GM12878 (cell line): Measurements from ENCODE around the gene CUL9. TPM values are rescaled to one million over a fixed set of nuclear protein-coding genes. Genes with fewer than 3 reads are reported as not detected.

Experiments used
- ATAC-seq: fragments of 200-7000 bp; cut with Tn5 transposase; 3 replicates; pipeline ENCODE4 v1.9.1; 2020; ENCODE audit warnings: mild to moderate bottlenecking, moderate library complexity
- BruUV-seq: library from RNA; stranded (reverse); fragments of 400-500 nt; replicated peaks from 2 replicates; lab custom pipeline; 2021; lab: Mats Ljungman, UMichigan
- CTCF ChIA-PET: fragments of 300-600 bp; sonication (Branson Sonifier 250); formaldehyde crosslinking; extraction: SDS; loops from one replicate; lab custom pipeline; 2021; ENCODE audit warnings: inconsistent platforms; lab: Yijun Ruan, JAX
- POLR2A ChIA-PET: fragments of 350-600 bp; formaldehyde crosslinking; extraction: SDS; loops from one replicate; lab custom pipeline; 2021; ENCODE audit warnings: inconsistent platforms; lab: Charles Lee
- RAD21 ChIA-PET: fragments of 300-600 bp; sonication (Branson Sonifier 250); formaldehyde crosslinking; loops from one replicate; lab custom pipeline; 2023; ENCODE audit warnings: antibody characterized with exemption; ENCODE audit not compliant: unreplicated experiment; lab: Charles Lee
- SMC1A ChIA-PET: fragments of 300-600 bp; sonication (Branson Sonifier 250); formaldehyde crosslinking; loops from one replicate; lab custom pipeline; 2023; ENCODE audit not compliant: unreplicated experiment, uncharacterized antibody; lab: Charles Lee
- DNase-seq: peaks from one replicate; pipeline ENCODE4 v3.0.0-alpha.2; 2011; ENCODE audit warnings: low read depth, low spot score
- FAIRE-seq: peaks from 3 replicates; lab custom pipeline; 2011; peaks lifted over from hg19 to GRCh38; lab: Jason Lieb, UNC
- H2AFZ ChIP-seq: 2 replicates; pipeline ENCODE4 v1.6.0; 2011; ENCODE audit warnings: low read depth, low read length, control low read depth; ENCODE audit not compliant: control insufficient read depth
- H3K27ac ChIP-seq: 2 replicates; pipeline ENCODE4 v1.5.1; 2011; ENCODE audit warnings: control low read depth; ENCODE audit not compliant: control insufficient read depth, insufficient read depth
- H3K27me3 ChIP-seq, 2 experiments: replicated peaks in 1 of 2; 2 replicates each; pipeline versions ENCODE4 v1.6.0 to v1.6.1; 2011; ENCODE audit warnings: low read length in 1 of 2; ENCODE audit not compliant: control insufficient read depth in 2 of 2, insufficient read depth in 2 of 2
- H3K36me3 ChIP-seq, 2 experiments: 2 replicates each; pipeline ENCODE4 v1.5.1; 2011; ENCODE audit warnings: low read length in 1 of 2; ENCODE audit not compliant: control insufficient read depth in 2 of 2, insufficient read depth in 2 of 2
- H3K4me1 ChIP-seq: 2 replicates; pipeline ENCODE4 v1.6.1; 2011; ENCODE audit warnings: mild to moderate bottlenecking, low read length, moderate library complexity, mixed read lengths; ENCODE audit not compliant: control insufficient read depth, insufficient read depth
- H3K4me2 ChIP-seq: 2 replicates; pipeline ENCODE4 v1.6.0; 2011; ENCODE audit warnings: control low read depth; ENCODE audit not compliant: control insufficient read depth, insufficient read depth
- H3K4me3 ChIP-seq: fragments of 200-600 bp; sonication (generic); 2 replicates; pipeline ENCODE4 v1.5.1; 2016
- H3K79me2 ChIP-seq: 2 replicates; pipeline ENCODE4 v1.6.0; 2011; ENCODE audit warnings: low read length; ENCODE audit not compliant: control insufficient read depth, insufficient read depth
- H3K9ac ChIP-seq: 2 replicates; pipeline ENCODE4 v1.8.0; 2011; ENCODE audit warnings: low read length, control low read depth, mixed read lengths; ENCODE audit not compliant: control insufficient read depth, insufficient read depth
- H3K9me3 ChIP-seq: replicated peaks from 3 replicates; pipeline ENCODE4 v1.5.1; 2011; ENCODE audit warnings: mild to moderate bottlenecking, low read length; ENCODE audit not compliant: control insufficient read depth, insufficient read depth
- H4K20me1 ChIP-seq: 2 replicates; pipeline ENCODE4 v1.6.0; 2011; ENCODE audit not compliant: control insufficient read depth, insufficient read depth
- CREM ChIP-seq: IDR thresholded peaks from 2 replicates; pipeline ENCODE4 v1.6.1; 2014; ENCODE audit warnings: antibody characterized with exemption, low read depth
- EZH2 ChIP-seq: IDR thresholded peaks from 2 replicates; pipeline ENCODE4 v1.6.1; 2012; ENCODE audit warnings: low read depth, mild to moderate bottlenecking, control low read depth, inconsistent platforms, low read length, borderline replicate concordance; ENCODE audit not compliant: control insufficient read depth
- HDAC6 ChIP-seq: fragments of 200-600 bp; sonication (generic); IDR thresholded peaks from one replicate; pipeline ENCODE4 v1.8.0; 2017; ENCODE audit warnings: antibody characterized with exemption; ENCODE audit not compliant: unreplicated experiment
- HDGF ChIP-seq: fragments of 450-650 bp; IDR thresholded peaks from 2 replicates; pipeline ENCODE4 v1.6.1; 2016; ENCODE audit warnings: antibody characterized with exemption
- MTA2 ChIP-seq: fragments of 450-650 bp; IDR thresholded peaks from 2 replicates; pipeline ENCODE4 v1.6.1; 2016; ENCODE audit warnings: low read depth, mild to moderate bottlenecking, moderate library complexity
- POLR2A ChIP-seq: IDR thresholded peaks from 2 replicates; pipeline ENCODE4 v1.6.1; 2011; ENCODE audit warnings: low read depth, mild to moderate bottlenecking, low read length
- POLR2AphosphoS5 ChIP-seq: IDR thresholded peaks from 2 replicates; pipeline ENCODE4 v1.6.1; 2011; ENCODE audit warnings: mild to moderate bottlenecking, low read length, inconsistent platforms
- RUNX3 ChIP-seq: IDR thresholded peaks from 2 replicates; pipeline ENCODE4 v1.6.1; 2012; ENCODE audit warnings: low read length, inconsistent platforms
- SMC3 ChIP-seq: IDR thresholded peaks from 2 replicates; pipeline ENCODE4 v1.6.1; 2011; ENCODE audit warnings: low read length, improper control_type of control experiment, borderline replicate concordance
- SREBF1 ChIP-seq: IDR thresholded peaks from 2 replicates; pipeline ENCODE4 v1.6.1; 2012; ENCODE audit warnings: mild to moderate bottlenecking, low read length
- TCF7 ChIP-seq: IDR thresholded peaks from 2 replicates; pipeline ENCODE4 v1.6.1; 2014; ENCODE audit warnings: antibody characterized with exemption, borderline replicate concordance
- YY1 ChIP-seq: IDR thresholded peaks from 2 replicates; pipeline ENCODE4 v1.6.1; 2011; ENCODE audit warnings: low read depth, mild to moderate bottlenecking, low read length
- WGBS: methylation state at CpG from one replicate; pipeline ENCODE4 v1.1.6; 2016; ENCODE audit warnings: low lambda C conversion rate; ENCODE audit not compliant: insufficient replicate concordance, insufficient coverage; ENCODE audit errors: missing lambda C conversion rate; 5-methylcytosine and 5-hydroxymethylcytosine counted together
- in situ Hi-C: fragments of 300-500 bp; cut with MboI; formaldehyde crosslinking; loops from 9 replicates; pipeline ENCODE4 v1.14.3; 2018; ENCODE audit warnings: mixed read lengths
- intact Hi-C: fragments of 100-400 bp; cut with micrococcal nuclease; formaldehyde crosslinking; loops from one replicate; pipeline ENCODE4 v1.14.2; 2022; ENCODE audit not compliant: unreplicated experiment
- polyA plus RNA-seq, 11 experiments: library from polyadenylated mRNA; depleted of rRNA in 4 of 11; unstranded in 6 of 11; stranded (reverse) in 5 of 11; fragments of >200 nt; fragmentation: Nextera tagmentation in 4 of 11; fragmentation: Illumina TruSeq in 1 of 11; extraction: Ambion mirVana in 4 of 11; extraction: Trizol in 1 of 11; gene quantifications; 1 replicate in 1 of 11; 2 replicates in 10 of 11; pipeline versions ENCODE4 v1.2.1 to v1.2.3, GENCODE V29; 2011 to 2016; ENCODE audit warnings: inconsistent platforms in 2 of 11, missing spikeins in 2 of 11, low read depth in 1 of 11
- total RNA-seq, 4 experiments: library from RNA; depleted of rRNA in 3 of 4; stranded (reverse); fragments of >200 nt in 3 of 4; fragmentation: Illumina TruSeq in 1 of 4; extraction: Trizol in 1 of 4; gene quantifications; 2 replicates each; pipeline versions ENCODE4 v1.2.1 to v1.2.3, GENCODE V29; 2013 to 2021
- TF ChIP-seq, protein P1 (sequence below): fragments of 450-650 bp; conservative IDR thresholded peaks from 2 replicates; pipeline ENCODE4 v1.6.1; 2017; ENCODE audit warnings: mild to moderate bottlenecking, moderate library complexity
- TF ChIP-seq, protein P2 (sequence below): IDR thresholded peaks from 2 replicates; pipeline ENCODE4 v1.6.1; 2012; ENCODE audit warnings: low read length, inconsistent platforms

Gene CUL9
- total and polyA plus RNA-seq, 10 of the 15 experiments (the other 5 are each of a cell fraction or from before 2014, with no cell fraction given), result 1.2 to 48.3 (median 17.2) TPM

DNA sequence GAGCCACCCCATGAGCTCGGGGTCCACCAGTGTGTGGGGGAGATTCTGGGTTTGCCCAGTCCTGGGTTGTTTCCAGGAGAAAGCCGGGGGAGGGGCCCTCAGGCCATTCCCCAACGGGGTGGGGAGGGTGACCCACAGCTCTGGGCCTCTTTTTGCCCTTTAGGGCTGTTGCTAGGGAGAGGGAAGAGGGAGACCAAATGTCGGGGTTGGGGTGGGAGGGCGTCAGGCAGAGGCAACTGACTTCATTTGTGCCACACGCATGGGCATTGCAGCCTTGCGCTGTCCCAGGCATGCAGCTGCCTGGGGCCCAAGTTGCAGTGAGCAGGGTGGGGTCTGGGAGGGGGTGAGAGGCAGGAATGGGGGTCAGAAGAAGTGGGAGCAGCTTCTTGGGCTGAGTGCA is 1.9 kb upstream of the CUL9 start:
- Histone ChIP-seq H3K27me3 (no peaks in the 10 kb centered on the region), H3K79me2 (peaks cover 23% of the 10 kb centered on the region), H3K4me1 (peaks cover 26% of the 10 kb centered on the region), H3K36me3 (peaks cover 33 to 35% of the 10 kb centered on the region in 2 experiments), H4K20me1 (peaks cover 2% of the 10 kb centered on the region; the same call in 1 of the 2 replicates), H3K9me3 (no peaks in the 10 kb centered on the region), H2AFZ (no peak overlapping the region), H3K27ac (no peak overlapping the region), H3K4me2 (no peak overlapping the region), H3K4me3 (no peak overlapping the region), H3K9ac (no peak overlapping the region)
- intact Hi-C loops, result no loop called here
- in situ Hi-C loops, result no loop called here
- POLR2A ChIA-PET, result interaction anchor here (0.6 kb wide), 1 partner anchor 83 kb away, joined by 3 read pairs; no protein-coding TSS in a partner anchor
- no TSS peak for BruUV-seq
- ATAC-seq, result no peak
- no peak for FAIRE-seq
- DNase-seq, result no peak
- WGBS, result 68% methylated on average over 7 of the region's 7 CpGs
- RAD21 ChIA-PET, result interaction anchor here (0.6 kb wide), 1 partner anchor 10 kb away, joined by 4 read pairs; no protein-coding TSS in a partner anchor
- TF ChIP-seq POLR2A (peak; percentile 44; the same call in 1 of the 2 replicates), MTA2 (no peak)
- CTCF ChIA-PET, result interaction anchor here (0.7 kb wide), 1 partner anchor 55 kb away, joined by 3 read pairs; no protein-coding TSS in a partner anchor
- SMC1A ChIA-PET, result interaction anchor here (0.7 kb wide), 1 partner anchor 240 kb away, joined by 3 read pairs; no protein-coding TSS in a partner anchor

DNA sequence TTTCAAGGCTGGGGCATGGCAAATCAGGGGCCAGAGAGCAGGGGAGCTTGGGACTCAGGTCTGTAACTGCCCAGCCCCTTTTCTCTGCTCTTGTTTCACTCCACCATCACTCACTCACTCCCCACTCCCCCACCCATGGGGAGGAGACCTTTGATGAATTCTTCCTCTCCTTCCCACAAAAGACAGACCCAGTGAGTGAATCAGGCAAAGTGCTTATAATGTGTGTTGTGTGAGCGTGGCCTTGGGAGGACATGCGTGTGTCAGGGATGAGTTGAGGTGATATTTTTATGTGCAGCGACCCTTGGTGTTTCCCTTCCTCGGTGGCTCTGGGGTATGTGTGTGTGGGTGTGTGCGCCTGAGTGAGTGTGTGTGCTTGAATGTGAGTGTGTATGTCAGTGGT is 1.0 kb upstream of the CUL9 start:
- Histone ChIP-seq H3K27ac (peak overlapping the region; percentile 59; the same call in 1 of the 2 replicates), H3K4me1 (peaks cover 17% of the 10 kb centered on the region), H3K27me3 (no peaks in the 10 kb centered on the region), H3K9ac (no peak overlapping the region), H3K9me3 (no peaks in the 10 kb centered on the region), H2AFZ (no peak overlapping the region), H4K20me1 (no peaks in the 10 kb centered on the region), H3K4me3 (no peak overlapping the region), H3K36me3 (peaks cover 26% of the 10 kb centered on the region in 2 experiments), H3K79me2 (peaks cover 14% of the 10 kb centered on the region), H3K4me2 (no peak overlapping the region)
- SMC1A ChIA-PET, result no interaction called here
- CTCF ChIA-PET, result no interaction called here
- BruUV-seq, result no TSS peak
- intact Hi-C loops (no loop called here), in situ Hi-C loops (no loop called here)
- TF ChIP-seq, protein P1, sequence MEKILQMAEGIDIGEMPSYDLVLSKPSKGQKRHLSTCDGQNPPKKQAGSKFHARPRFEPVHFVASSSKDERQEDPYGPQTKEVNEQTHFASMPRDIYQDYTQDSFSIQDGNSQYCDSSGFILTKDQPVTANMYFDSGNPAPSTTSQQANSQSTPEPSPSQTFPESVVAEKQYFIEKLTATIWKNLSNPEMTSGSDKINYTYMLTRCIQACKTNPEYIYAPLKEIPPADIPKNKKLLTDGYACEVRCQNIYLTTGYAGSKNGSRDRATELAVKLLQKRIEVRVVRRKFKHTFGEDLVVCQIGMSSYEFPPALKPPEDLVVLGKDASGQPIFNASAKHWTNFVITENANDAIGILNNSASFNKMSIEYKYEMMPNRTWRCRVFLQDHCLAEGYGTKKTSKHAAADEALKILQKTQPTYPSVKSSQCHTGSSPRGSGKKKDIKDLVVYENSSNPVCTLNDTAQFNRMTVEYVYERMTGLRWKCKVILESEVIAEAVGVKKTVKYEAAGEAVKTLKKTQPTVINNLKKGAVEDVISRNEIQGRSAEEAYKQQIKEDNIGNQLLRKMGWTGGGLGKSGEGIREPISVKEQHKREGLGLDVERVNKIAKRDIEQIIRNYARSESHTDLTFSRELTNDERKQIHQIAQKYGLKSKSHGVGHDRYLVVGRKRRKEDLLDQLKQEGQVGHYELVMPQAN, result no peak
- TF ChIP-seq YY1 (no peak), CREM (no peak), RUNX3 (no peak), EZH2 (no peak), SREBF1 (no peak), HDAC6 (no peak), TCF7 (no peak), POLR2AphosphoS5 (peak; percentile 72; the same call in 1 of the 2 replicates), SMC3 (no peak), POLR2A (peak; percentile 49; the same call in 1 of the 2 replicates), HDGF (no peak)
- TF ChIP-seq, protein P2, sequence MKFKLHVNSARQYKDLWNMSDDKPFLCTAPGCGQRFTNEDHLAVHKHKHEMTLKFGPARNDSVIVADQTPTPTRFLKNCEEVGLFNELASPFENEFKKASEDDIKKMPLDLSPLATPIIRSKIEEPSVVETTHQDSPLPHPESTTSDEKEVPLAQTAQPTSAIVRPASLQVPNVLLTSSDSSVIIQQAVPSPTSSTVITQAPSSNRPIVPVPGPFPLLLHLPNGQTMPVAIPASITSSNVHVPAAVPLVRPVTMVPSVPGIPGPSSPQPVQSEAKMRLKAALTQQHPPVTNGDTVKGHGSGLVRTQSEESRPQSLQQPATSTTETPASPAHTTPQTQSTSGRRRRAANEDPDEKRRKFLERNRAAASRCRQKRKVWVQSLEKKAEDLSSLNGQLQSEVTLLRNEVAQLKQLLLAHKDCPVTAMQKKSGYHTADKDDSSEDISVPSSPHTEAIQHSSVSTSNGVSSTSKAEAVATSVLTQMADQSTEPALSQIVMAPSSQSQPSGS, result no peak
- 62% methylated on average over 5 of the region's 5 CpGs for WGBS
- no peak for DNase-seq
- POLR2A ChIA-PET, result no interaction called here
- RAD21 ChIA-PET, result no interaction called here
- ATAC-seq, result no peak
- peak; percentile 27 for FAIRE-seq
